HCEC 1CT (cell line): Measurements from ENCODE around the gene DNAL4.

ENCODE experiments used
- DNase-seq: peaks from one replicate; pipeline ENCODE4 v3.0.0-alpha.2; 2017

Gene DNAL4

GRCh38 chr22:38784035-38784434 is 9.9 kb downstream of the DNAL4 start:
- no peak for DNase-seq

GRCh38 chr22:38783095-38783615 is 10.8 kb downstream of the DNAL4 start:
- no peak for DNase-seq

GRCh38 chr22:38782402-38783094 is 11.4 kb downstream of the DNAL4 start:
- no peak for DNase-seq

- DNase-seq: no peak
Measured at GRCh38 chr22:38781033-38781432, 12.9 kb downstream of the DNAL4 start.

- no peak for DNase-seq
Measured at GRCh38 chr22:38777087-38777671, 16.8 kb downstream of the DNAL4 start.

- no peak for DNase-seq
Measured at GRCh38 chr22:38776086-38776485, 17.9 kb downstream of the DNAL4 start.

GRCh38 chr22:38775656-38776055 is 18.3 kb downstream of the DNAL4 start:
- DNase-seq: no peak

- DNase-seq: no peak
Measured at GRCh38 chr22:38774496-38775166, 19.3 kb downstream of the DNAL4 start.

- DNase-seq: no peak
Measured at GRCh38 chr22:38773363-38773946, 20.5 kb downstream of the DNAL4 start.

GRCh38 chr22:38772623-38772873 is 21.4 kb downstream of the DNAL4 start:
- no peak for DNase-seq

GRCh38 chr22:38770257-38770949 is 23.5 kb downstream of the DNAL4 start:
- DNase-seq: no peak

GRCh38 chr22:38768036-38768435 is 25.9 kb downstream of the DNAL4 start:
- no peak for DNase-seq

GRCh38 chr22:38767313-38767712 is 26.6 kb downstream of the DNAL4 start:
- DNase-seq: no peak

- DNase-seq: peak; percentile 73
Measured at GRCh38 chr22:38766076-38766777, 27.7 kb downstream of the DNAL4 start.

- no peak for DNase-seq
Measured at GRCh38 chr22:38762551-38762983, 31.4 kb downstream of the DNAL4 start.

GRCh38 chr22:38761202-38762162 is 32.5 kb downstream of the DNAL4 start:
- no peak for DNase-seq

- DNase-seq: no peak
Measured at GRCh38 chr22:38760477-38761201, 33.3 kb downstream of the DNAL4 start.

GRCh38 chr22:38759005-38759404 is 34.9 kb downstream of the DNAL4 start:
- no peak for DNase-seq

GRCh38 chr22:38758276-38758945 is 35.5 kb downstream of the DNAL4 start:
- no peak for DNase-seq

GRCh38 chr22:38757464-38757757 is 36.5 kb downstream of the DNAL4 start:
- DNase-seq: no peak
